H1 (cell line): ENCODE data around the gene ATP2C1. TPM values are rescaled to one million over a fixed set of nuclear protein-coding genes. Genes with fewer than 3 reads are reported as not detected.

Experiments used
- CTCF ChIP-seq, 3 experiments: IDR thresholded peaks; 1 replicate in 2 of 3; 2 replicates in 1 of 3; pipeline versions ENCODE4 v1.5.1 to v1.6.1; 2011; ENCODE audit warnings: low read length in 3 of 3, mild to moderate bottlenecking in 3 of 3, inconsistent platforms in 2 of 3, low read depth in 1 of 3, moderate library complexity in 1 of 3; ENCODE audit not compliant: insufficient read depth in 1 of 3; ENCODE audit errors: control extremely low read depth in 1 of 3
- E2F6 ChIP-seq: IDR thresholded peaks from 2 replicates; pipeline ENCODE4 v1.6.1; 2012; ENCODE audit warnings: inconsistent platforms
- FOSL1 ChIP-seq: IDR thresholded peaks from 2 replicates; pipeline ENCODE4 v1.6.1; 2011; ENCODE audit warnings: mild to moderate bottlenecking, low read depth, low read length, moderate library complexity; ENCODE audit not compliant: insufficient read depth
- TAF1 ChIP-seq: IDR thresholded peaks from 2 replicates; pipeline ENCODE4 v1.6.1; 2011; ENCODE audit warnings: mild to moderate bottlenecking, low read depth, low read length
- TAF7 ChIP-seq: optimal IDR thresholded peaks from 2 replicates; pipeline ENCODE3; 2011; ENCODE audit warnings: low read depth, mild to moderate bottlenecking, inconsistent platforms, low read length, moderate library complexity, borderline replicate concordance
- TCF12 ChIP-seq: IDR thresholded peaks from 2 replicates; pipeline ENCODE4 v1.6.1; 2011; ENCODE audit warnings: low read depth, mild to moderate bottlenecking, low read length
- YY1 ChIP-seq: IDR thresholded peaks from 2 replicates; pipeline ENCODE4 v1.6.1; 2011; ENCODE audit warnings: low read depth, mild to moderate bottlenecking, low read length
- polyA plus RNA-seq, 7 experiments: library from polyadenylated mRNA; depleted of rRNA in 3 of 7; stranded (reverse) in 5 of 7; unstranded in 2 of 7; fragments of >200 nt in 5 of 7; fragments of 200-250 nt in 2 of 7; gene quantifications; 1 replicate in 5 of 7; 2 replicates in 1 of 7; 4 replicates in 1 of 7; pipeline versions ENCODE4 v1.2.1 to v1.2.3, GENCODE V29; 2011 to 2013; ENCODE audit warnings: missing spikeins in 2 of 7, mixed read lengths in 2 of 7
- total RNA-seq: library from RNA; stranded (reverse); fragmentation: NEBNext Ultra II Directional; extraction: Animal tissue kit (Norgen Biotek cat#: 25700); gene quantifications from 2 replicates; pipeline ENCODE4 v1.2.1, GENCODE V29; 2021

The ATP2C1 gene
- total and polyA plus RNA-seq, 2 of the 8 experiments (the other 6 are each of a cell fraction or from before 2014, with no cell fraction given), result 50.7 to 68.5 TPM

GRCh38 chr3:130950124-130950523, 56.2 kb downstream of the ATP2C1 start (continued):
- TF ChIP-seq TAF7, result no peak
- TF ChIP-seq TCF12, result no peak
- no peak for TF ChIP-seq TAF1
- TF ChIP-seq CTCF (IDR thresholded peaks at IDR 0.05; ENCODE audit: control extremely low read depth in 1 of 3, insufficient read depth in 1 of 3, low read depth in 1 of 3, low read length in 3 of 3), result no peak
- no peak for TF ChIP-seq YY1
- no peak for TF ChIP-seq FOSL1
- no peak for TF ChIP-seq E2F6
